ENCODE data around the gene COG1.

- TF ChIP-seq CTCF (conservative IDR thresholded peaks at IDR 0.05; ENCODE audit: low read depth, low read length) (no peak), EZH2 (IDR thresholded peaks at IDR 0.05; ENCODE audit: low read length, unreplicated experiment) (no peak)
Observed at GRCh38 chr17:73231395-73231794, 38.5 kb downstream of the COG1 start.
